BE2C (cell line): Measurements from ENCODE around the gene NFATC1. TPM values are rescaled to one million over a fixed set of nuclear protein-coding genes. Genes with fewer than 3 reads are reported as not detected.

Experiments used
- DNase-seq: peaks from one replicate; pipeline ENCODE4 v3.0.0-alpha.2; 2020
- H3K27me3 ChIP-seq: fragments of 250-450 bp; sonication (Bioruptor Pico); 2 replicates; pipeline ENCODE4 v1.5.1; 2020; ENCODE audit warnings: mild to moderate bottlenecking
- H3K36me3 ChIP-seq: fragments of 250-450 bp; sonication (Bioruptor Pico); 2 replicates; pipeline ENCODE4 v1.5.1; 2020; ENCODE audit warnings: mild to moderate bottlenecking
- H3K4me1 ChIP-seq: fragments of 250-450 bp; sonication (Bioruptor Pico); 2 replicates; pipeline ENCODE4 v1.5.1; 2020
- H3K4me3 ChIP-seq: 2 replicates; pipeline ENCODE4 v1.5.1; 2011; ENCODE audit warnings: low read depth, low read length
- H3K9me3 ChIP-seq: fragments of 250-450 bp; sonication (Bioruptor Pico); 2 replicates; pipeline ENCODE4 v1.5.1; 2020
- CTCF ChIP-seq: IDR thresholded peaks from 2 replicates; pipeline ENCODE4 v1.5.1; 2012; ENCODE audit warnings: mild to moderate bottlenecking, low read depth, low read length
- polyA plus RNA-seq: library from polyadenylated mRNA; unstranded; fragments of >200 nt; gene quantifications from one replicate; pipeline ENCODE4 v1.2.1, GENCODE V29; 2012; ENCODE audit warnings: low read depth, missing spikeins; ENCODE audit not compliant: insufficient read length, insufficient read depth

NFATC1 gene
- polyA plus RNA-seq: 2.1 TPM

GRCh38 chr18:79395761-79396404, at the start of gene NFATC1:
Gene NFATC1 (plus strand): TSS chr18:79395930. CDS start chr18:79396225, 295 bp downstream.
- Histone ChIP-seq H3K4me1 (no peaks in the 10 kb centered on the region), H3K27me3 (peaks cover 68% of the 10 kb centered on the region), H3K9me3 (no peaks in the 10 kb centered on the region), H3K4me3 (no peak within 1 kb of the TSS), H3K36me3 (no peaks in the 10 kb centered on the region)
- DNase-seq: no peak
- TF ChIP-seq CTCF: no peak

- Histone ChIP-seq H3K9me3 (no peaks in the 10 kb centered on the region), H3K4me3 (no peak overlapping the region), H3K27me3 (no peaks in the 10 kb centered on the region), H3K36me3 (no peaks in the 10 kb centered on the region; the same call in 1 of the 2 replicates), H3K4me1 (no peaks in the 10 kb centered on the region)
- TF ChIP-seq CTCF: no peak
- no peak for DNase-seq
Measured at GRCh38 chr18:79345981-79346380, 49.7 kb upstream of the NFATC1 start.

GRCh38 chr18:79348066-79348465, 47.7 kb upstream of the NFATC1 start:
- Histone ChIP-seq H3K4me3 (no peak overlapping the region), H3K4me1 (no peaks in the 10 kb centered on the region), H3K27me3 (no peaks in the 10 kb centered on the region), H3K36me3 (no peaks in the 10 kb centered on the region; the same call in 1 of the 2 replicates), H3K9me3 (no peaks in the 10 kb centered on the region)
- TF ChIP-seq CTCF: no peak
- no peak for DNase-seq

- no peak overlapping the region for H3K4me3 ChIP-seq
- TF ChIP-seq CTCF: no peak
- no peaks in the 10 kb centered on the region for H3K4me1 ChIP-seq
- no peak for DNase-seq
- no peaks in the 10 kb centered on the region for H3K27me3 ChIP-seq
- no peaks in the 10 kb centered on the region for H3K9me3 ChIP-seq
- H3K36me3 ChIP-seq: no peaks in the 10 kb centered on the region
Measured at GRCh38 chr18:79352432-79352831, 43.3 kb upstream of the NFATC1 start.

- Histone ChIP-seq H3K4me3 (no peak overlapping the region), H3K27me3 (no peaks in the 10 kb centered on the region), H3K4me1 (no peaks in the 10 kb centered on the region), H3K36me3 (no peaks in the 10 kb centered on the region), H3K9me3 (no peaks in the 10 kb centered on the region)
- TF ChIP-seq CTCF: peak; percentile 22; the same call in 1 of the 2 replicates
- no peak for DNase-seq
Measured at GRCh38 chr18:79353267-79353666, 42.5 kb upstream of the NFATC1 start.

GRCh38 chr18:79354350-79354749, 41.4 kb upstream of the NFATC1 start:
- H3K27me3 ChIP-seq: no peaks in the 10 kb centered on the region
- no peak for TF ChIP-seq CTCF
- no peaks in the 10 kb centered on the region for H3K36me3 ChIP-seq
- no peak overlapping the region for H3K4me3 ChIP-seq
- no peaks in the 10 kb centered on the region for H3K4me1 ChIP-seq
- DNase-seq: no peak
- no peaks in the 10 kb centered on the region for H3K9me3 ChIP-seq
